Endometrial microvascular endothelial cells (primary cell): ENCODE results near the gene P4HA2. TPM values are rescaled to one million over a fixed set of nuclear protein-coding genes. Genes with fewer than 3 reads are reported as not detected.

ENCODE experiments used
- in situ Hi-C: cut with HindIII; loops from 2 replicates; pipeline ENCODE4 v1.10.0; 2017; ENCODE audit warnings: low sequenced_read_pairs, low pct_unique_long_range_greater_than_20kb; ENCODE audit errors: inconsistent ontology term
- total RNA-seq: library from RNA; depleted of rRNA; stranded (reverse); fragments of >200 nt; gene quantifications from one replicate; pipeline ENCODE4 v1.2.3, GENCODE V29; 2015; ENCODE audit errors: inconsistent ontology term

P4HA2 gene
- total RNA-seq, 1 donor from 2014 or later: 49.0 TPM

- in situ Hi-C loops: no loop called here
These were observed 18.5 kb downstream of the P4HA2 start for GRCh38 chr5:132209131-132209530.

- in situ Hi-C loops: no loop called here
These were observed 19.9 kb downstream of the P4HA2 start for GRCh38 chr5:132207778-132208177.

GRCh38 chr5:132206782-132207181 lies 20.9 kb downstream of the P4HA2 start:
- in situ Hi-C loops: no loop called here

- in situ Hi-C loops: no loop called here
These were observed 22.1 kb downstream of the P4HA2 start for GRCh38 chr5:132205385-132206125.

GRCh38 chr5:132204371-132205135 lies 23.1 kb downstream of the P4HA2 start:
- in situ Hi-C loops: no loop called here

GRCh38 chr5:132203916-132204315 lies 23.7 kb downstream of the P4HA2 start:
- in situ Hi-C loops: no loop called here

- in situ Hi-C loops: no loop called here
These were observed 24.2 kb downstream of the P4HA2 start for GRCh38 chr5:132203464-132203818.

GRCh38 chr5:132202711-132203463 lies 24.8 kb downstream of the P4HA2 start:
- in situ Hi-C loops: no loop called here

- in situ Hi-C loops: no loop called here
These were observed 28.5 kb downstream of the P4HA2 start for GRCh38 chr5:132199116-132199680.

- in situ Hi-C loops: no loop called here
These were observed 29.1 kb downstream of the P4HA2 start for GRCh38 chr5:132198571-132198970.

GRCh38 chr5:132195727-132196126 lies 31.9 kb downstream of the P4HA2 start:
- in situ Hi-C loops: no loop called here

- in situ Hi-C loops: no loop called here
These were observed 34.4 kb downstream of the P4HA2 start for GRCh38 chr5:132193165-132193694.

- in situ Hi-C loops: no loop called here
These were observed 37.4 kb downstream of the P4HA2 start for GRCh38 chr5:132190161-132190817.

GRCh38 chr5:132184588-132184987 lies 43.1 kb downstream of the P4HA2 start:
- in situ Hi-C loops: no loop called here

GRCh38 chr5:132183723-132184122 lies 43.9 kb downstream of the P4HA2 start:
- in situ Hi-C loops: no loop called here

GRCh38 chr5:132182359-132183040 lies 45.2 kb downstream of the P4HA2 start:
- in situ Hi-C loops: no loop called here

- in situ Hi-C loops: no loop called here
These were observed 46.5 kb downstream of the P4HA2 start for GRCh38 chr5:132181011-132181629.
